ENCODE results near the gene PHACTR1.

GRCh38 chr6:13233106-13233505 is 516.5 kb downstream of the PHACTR1 start:
- TF ChIP-seq CTCF (IDR thresholded peaks at IDR 0.05; ENCODE audit: insufficient read depth, low read depth, low read length): no peak
- no peak for TF ChIP-seq EZH2 (IDR thresholded peaks at IDR 0.05; ENCODE audit: insufficient read depth, low read length)

Measured in astrocyte (in vitro differentiated cells and primary cell).